Progenitor cell of endocrine pancreas (in vitro differentiated cells): ENCODE data around the gene URB2. TPM values are rescaled to one million over a fixed set of nuclear protein-coding genes. Genes with fewer than 3 reads are reported as not detected.
A peak's percentile ranks its signal among the peaks of the same experiment; 100 is the strongest.

Experiments used
- DNase-seq: peaks from one replicate; pipeline ENCODE4 v3.0.0; 2021; ENCODE audit warnings: low spot score; ENCODE audit not compliant: unreplicated experiment
- H3K27ac Mint-ChIP-seq: 2 replicates; pipeline ENCODE4 v1.8.0; 2021; ENCODE audit warnings: mild to moderate bottlenecking, moderate library complexity, mixed read lengths
- H3K27me3 Mint-ChIP-seq: 2 replicates; pipeline ENCODE4 v1.8.0; 2021; ENCODE audit warnings: mixed read lengths
- H3K36me3 Mint-ChIP-seq: 2 replicates; pipeline ENCODE4 v1.8.0; 2022; ENCODE audit warnings: mixed read lengths; ENCODE audit not compliant: insufficient read depth
- H3K4me1 Mint-ChIP-seq: 2 replicates; pipeline ENCODE4 v1.8.0; 2021; ENCODE audit warnings: low read depth, mixed read lengths
- H3K4me3 Mint-ChIP-seq: 2 replicates; pipeline ENCODE4 v1.8.0; 2021; ENCODE audit warnings: low read depth, mild to moderate bottlenecking, moderate library complexity, mixed read lengths
- H3K9me3 Mint-ChIP-seq: 2 replicates; pipeline ENCODE4 v1.8.0; 2021; ENCODE audit warnings: low read depth, mixed read lengths
- total RNA-seq: library from RNA; stranded (reverse); gene quantifications from 2 replicates; pipeline ENCODE4 v1.2.1, GENCODE V29; 2021
- TF ChIP-seq, protein P1 (sequence below): fragments of 200-600 bp; sonication (generic); IDR thresholded peaks from one replicate; pipeline ENCODE4 v1.5.0; 2021; ENCODE audit warnings: antibody characterized with exemption, mild to moderate bottlenecking; ENCODE audit not compliant: unreplicated experiment

URB2 gene
- total RNA-seq, 1 donor from 2014 or later, result 16.2 TPM

DNA sequence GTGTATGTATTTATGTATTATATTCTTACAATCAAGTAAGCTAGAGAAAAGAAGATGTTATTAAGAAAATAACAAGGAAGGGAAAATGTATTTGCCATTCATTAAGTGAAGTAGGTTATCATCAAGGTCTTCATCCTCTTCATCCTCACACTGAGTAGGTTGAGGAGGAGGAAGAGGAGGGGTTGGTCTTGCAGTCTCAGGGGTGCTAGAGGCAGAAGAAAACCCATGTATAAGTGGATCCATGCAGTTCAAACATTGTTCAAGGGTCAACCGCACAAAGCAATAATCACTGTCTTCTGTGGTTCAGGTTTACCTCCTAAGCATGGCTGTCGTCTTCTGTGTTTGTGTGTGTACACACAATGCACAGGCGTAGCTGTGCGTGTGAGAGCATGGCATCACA is 16.9 kb downstream of the URB2 start:
- TF ChIP-seq, protein P1, sequence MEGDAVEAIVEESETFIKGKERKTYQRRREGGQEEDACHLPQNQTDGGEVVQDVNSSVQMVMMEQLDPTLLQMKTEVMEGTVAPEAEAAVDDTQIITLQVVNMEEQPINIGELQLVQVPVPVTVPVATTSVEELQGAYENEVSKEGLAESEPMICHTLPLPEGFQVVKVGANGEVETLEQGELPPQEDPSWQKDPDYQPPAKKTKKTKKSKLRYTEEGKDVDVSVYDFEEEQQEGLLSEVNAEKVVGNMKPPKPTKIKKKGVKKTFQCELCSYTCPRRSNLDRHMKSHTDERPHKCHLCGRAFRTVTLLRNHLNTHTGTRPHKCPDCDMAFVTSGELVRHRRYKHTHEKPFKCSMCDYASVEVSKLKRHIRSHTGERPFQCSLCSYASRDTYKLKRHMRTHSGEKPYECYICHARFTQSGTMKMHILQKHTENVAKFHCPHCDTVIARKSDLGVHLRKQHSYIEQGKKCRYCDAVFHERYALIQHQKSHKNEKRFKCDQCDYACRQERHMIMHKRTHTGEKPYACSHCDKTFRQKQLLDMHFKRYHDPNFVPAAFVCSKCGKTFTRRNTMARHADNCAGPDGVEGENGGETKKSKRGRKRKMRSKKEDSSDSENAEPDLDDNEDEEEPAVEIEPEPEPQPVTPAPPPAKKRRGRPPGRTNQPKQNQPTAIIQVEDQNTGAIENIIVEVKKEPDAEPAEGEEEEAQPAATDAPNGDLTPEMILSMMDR, result no peak
- Mint-ChIP-seq H3K4me1 (no peaks in the 10 kb centered on the region), H3K4me3 (no peak overlapping the region), H3K27me3 (no peaks in the 10 kb centered on the region), H3K9me3 (no peaks in the 10 kb centered on the region), H3K36me3 (peaks cover 7% of the 10 kb centered on the region), H3K27ac (no peak overlapping the region)
- no peak for DNase-seq

DNA sequence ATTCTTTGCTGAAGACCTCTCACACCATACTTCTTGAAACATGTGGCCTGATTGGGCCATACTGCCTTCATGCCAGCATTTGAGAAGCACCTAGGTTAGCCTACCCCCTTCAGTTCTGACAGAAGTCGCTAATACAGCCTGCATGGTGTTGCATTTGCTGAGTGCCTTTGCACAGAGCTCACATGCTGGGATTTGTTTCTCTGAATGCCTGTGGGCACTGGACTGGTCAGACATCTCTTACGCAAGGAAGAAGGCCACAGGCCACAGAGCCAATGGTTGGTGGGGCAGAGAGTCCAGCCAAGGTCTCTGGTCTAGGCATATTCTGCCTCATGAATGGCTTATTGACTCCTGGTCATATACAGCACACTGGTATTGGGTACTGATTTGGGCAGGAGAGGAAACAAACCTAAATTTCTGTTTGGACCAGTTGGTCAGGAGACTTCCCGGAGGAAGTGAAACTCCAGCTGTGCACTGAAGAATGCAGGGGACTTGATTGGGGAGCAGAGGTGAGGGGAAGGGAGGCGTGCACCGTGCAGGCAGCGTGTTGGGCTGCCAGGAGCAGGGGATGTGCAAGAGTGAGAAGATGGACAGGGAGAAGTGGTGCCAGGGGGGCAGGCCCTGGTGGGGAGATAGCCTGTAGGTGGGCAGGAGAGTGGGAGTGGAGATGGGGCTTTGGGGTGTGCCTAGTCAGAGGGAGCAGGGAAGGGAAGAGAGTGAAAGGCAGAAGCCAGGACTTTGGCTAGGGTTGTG is 18.1 kb downstream of the URB2 start:
- Mint-ChIP-seq H3K27me3 (no peaks in the 10 kb centered on the region), H3K4me3 (no peak overlapping the region), H3K27ac (no peak overlapping the region), H3K36me3 (peaks cover 8% of the 10 kb centered on the region), H3K4me1 (no peaks in the 10 kb centered on the region), H3K9me3 (no peaks in the 10 kb centered on the region)
- DNase-seq, result no peak
- TF ChIP-seq, protein P1, result no peak

DNA sequence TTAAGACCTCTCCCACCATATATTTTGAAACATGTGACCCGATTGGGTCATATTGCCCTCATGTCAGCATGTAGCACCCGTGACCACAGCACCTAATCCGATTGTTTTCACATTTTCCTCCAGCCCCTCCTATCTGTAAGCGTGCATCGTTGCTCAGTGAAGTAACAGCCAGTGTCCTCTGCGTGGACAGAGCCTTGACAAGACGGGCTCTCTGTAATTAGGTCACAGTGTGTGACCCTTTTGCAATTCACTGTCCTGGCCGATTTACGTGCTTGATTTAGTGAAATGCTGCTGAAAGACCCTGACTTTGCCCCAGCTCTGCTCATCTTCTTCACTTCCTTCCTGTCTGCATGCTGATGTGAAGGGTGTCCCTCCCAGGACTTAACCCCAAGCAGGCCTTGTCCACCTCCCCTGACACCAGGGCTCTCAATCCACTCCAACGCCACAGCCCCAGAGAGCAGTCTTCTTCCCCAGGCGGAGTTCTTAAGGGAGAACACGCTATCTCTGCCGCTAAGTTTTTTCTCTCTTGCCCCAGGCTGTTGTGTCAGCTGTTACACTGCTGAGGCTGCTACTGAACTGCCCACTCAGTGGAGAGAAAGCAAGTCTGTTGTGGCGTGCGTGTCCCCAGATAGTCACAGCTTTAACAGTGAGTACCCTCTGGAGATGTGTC is 19.4 kb downstream of the URB2 start:
- Mint-ChIP-seq H3K4me1 (no peaks in the 10 kb centered on the region), H3K4me3 (no peak overlapping the region), H3K9me3 (no peaks in the 10 kb centered on the region), H3K36me3 (peaks cover 10% of the 10 kb centered on the region), H3K27ac (peak overlapping the region; percentile 29), H3K27me3 (no peaks in the 10 kb centered on the region)
- DNase-seq, result no peak
- TF ChIP-seq, protein P1, result no peak

DNA sequence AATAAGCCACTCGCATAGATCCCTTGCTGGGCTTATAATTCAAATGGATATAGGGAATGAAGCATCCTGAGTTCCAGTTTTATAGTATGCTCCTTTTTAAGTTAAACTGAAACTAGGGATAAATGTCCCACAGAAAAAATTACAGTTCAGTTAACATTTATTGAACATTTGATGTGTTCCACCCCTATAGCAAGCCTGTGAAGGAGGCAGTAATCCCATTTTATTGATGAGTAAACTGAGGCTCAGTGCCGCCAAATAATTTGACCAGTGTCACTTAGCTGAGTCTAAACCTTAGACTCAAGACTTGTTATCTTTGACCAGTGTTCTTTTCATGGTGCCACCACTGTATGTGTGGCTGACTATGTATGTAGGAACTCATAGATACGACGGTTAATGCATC is 22.4 kb downstream of the URB2 start:
- Mint-ChIP-seq H3K4me3 (no peak overlapping the region), H3K4me1 (no peaks in the 10 kb centered on the region), H3K9me3 (no peaks in the 10 kb centered on the region), H3K27ac (no peak overlapping the region), H3K27me3 (no peaks in the 10 kb centered on the region), H3K36me3 (peaks cover 13% of the 10 kb centered on the region)
- no peak for DNase-seq
- TF ChIP-seq, protein P1, result no peak

DNA sequence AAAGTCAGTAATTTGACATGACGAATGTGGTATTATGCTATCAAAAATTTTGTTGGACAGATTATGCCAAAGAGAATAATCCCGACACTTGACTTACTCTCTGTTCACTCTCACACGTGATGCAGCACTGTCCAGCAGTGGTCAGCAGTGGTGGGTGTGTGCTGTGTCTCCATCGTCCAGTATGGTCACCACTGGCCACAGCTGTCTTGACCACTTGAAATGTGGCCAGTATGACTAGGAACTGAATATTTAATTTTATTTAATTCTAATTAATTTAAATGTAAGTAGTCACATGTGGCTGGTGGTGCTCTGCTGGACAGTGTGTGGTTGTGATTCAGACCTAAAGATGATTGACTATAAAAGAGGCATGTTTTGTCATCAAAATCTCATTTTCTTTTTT is 24.0 kb downstream of the URB2 start:
- no peak for DNase-seq
- Mint-ChIP-seq H3K9me3 (no peaks in the 10 kb centered on the region), H3K4me3 (no peak overlapping the region), H3K27me3 (no peaks in the 10 kb centered on the region), H3K27ac (no peak overlapping the region), H3K4me1 (no peaks in the 10 kb centered on the region), H3K36me3 (peaks cover 13% of the 10 kb centered on the region)
- TF ChIP-seq, protein P1, result no peak
